ENCODE results near the gene TMEFF2.
A peak's percentile ranks its signal among the peaks of the same experiment; 100 is the strongest.

Gene TMEFF2

GRCh38 chr2:192197357-192197756, 2.6 kb upstream of the TMEFF2 start:
- peak; percentile 40 for TF ChIP-seq CTCF (IDR thresholded peaks at IDR 0.05; ENCODE audit: insufficient read depth, missing control alignments)
- DNase-seq (ENCODE audit: insufficient read length, low spot score), result no peak
- no peak for FAIRE-seq

DNA sequence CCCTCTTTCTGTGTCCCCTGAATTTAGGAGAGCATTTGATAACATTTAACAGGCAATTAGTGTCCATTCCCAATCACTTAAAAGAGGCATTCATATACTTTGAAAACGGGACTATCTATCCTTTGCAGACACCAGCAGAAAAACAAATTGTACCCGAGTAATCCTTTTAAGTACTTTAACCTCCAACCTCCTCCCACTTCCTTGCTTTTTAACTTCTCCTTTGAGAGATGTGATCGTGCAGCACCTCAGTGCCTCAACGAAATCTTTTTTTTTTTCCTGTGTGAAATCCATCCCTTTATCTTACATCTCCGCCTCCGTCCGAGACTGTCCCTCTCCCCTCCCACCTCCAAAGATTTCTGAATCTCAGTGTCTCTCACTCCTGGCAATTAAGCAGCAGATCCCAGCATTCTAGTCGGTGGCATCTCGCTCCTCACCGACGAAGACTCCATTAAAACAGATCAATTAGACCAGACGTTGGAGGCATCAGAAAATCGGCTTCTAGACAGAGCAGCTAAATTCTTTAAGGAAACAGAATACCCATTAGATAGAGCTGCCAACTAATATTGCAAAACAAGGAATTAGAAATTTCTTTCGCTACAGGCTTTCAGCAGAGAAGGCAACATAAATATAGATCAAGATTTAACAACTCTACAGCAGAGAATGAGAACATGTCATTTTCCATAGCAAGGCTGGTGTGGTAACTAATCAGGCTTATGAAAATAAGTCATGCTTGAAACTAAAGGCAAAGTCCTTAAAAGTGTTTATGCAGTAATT, 1.9 kb upstream of the TMEFF2 start:
- DNase-seq (ENCODE audit: insufficient read length, low spot score), result no peak
- FAIRE-seq, result no peak
- TF ChIP-seq CTCF (IDR thresholded peaks at IDR 0.05; ENCODE audit: insufficient read depth, missing control alignments), result no peak

DNA sequence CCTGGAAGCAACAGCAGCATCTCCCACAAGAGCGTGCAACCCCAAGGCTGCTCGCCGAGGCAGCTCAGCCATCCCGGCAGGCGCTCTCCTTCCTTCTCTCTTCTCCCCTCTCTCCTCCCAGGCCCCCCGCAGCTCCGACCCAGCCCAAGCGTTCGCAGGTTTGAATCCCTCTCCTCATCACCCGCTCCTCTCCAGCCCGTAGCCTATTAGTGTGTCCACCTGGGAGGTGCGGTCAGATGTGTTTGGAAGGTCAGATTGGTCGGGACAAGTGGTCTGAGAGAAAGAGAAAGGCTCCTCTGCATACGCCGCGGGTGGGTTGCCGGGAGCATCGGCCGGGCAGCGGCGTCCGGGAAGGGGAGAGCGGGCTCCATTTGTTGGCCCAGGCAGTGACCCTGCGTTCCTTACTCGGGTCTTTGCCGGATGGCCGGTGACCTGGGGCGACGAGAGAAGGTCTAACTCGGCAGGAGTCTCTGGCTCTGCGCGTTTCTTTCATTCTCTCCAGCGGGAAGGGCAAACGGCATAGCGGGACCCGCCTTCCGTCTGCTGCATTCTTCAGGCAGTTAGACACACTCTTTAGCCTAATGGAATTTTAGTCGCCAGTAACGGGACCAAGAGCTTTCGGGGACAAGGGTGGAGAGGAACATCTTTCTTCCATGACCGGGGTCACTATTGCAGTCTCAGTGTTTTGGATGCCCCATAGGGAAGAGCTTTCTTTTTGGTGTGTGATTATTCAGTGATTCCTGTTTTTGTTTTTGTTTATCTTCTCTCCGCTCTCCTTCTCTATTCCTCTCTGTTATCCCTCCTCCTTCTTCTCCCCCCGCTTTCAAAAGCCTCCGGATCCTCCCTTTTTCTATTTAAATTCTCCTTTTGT, 1.1 kb upstream of the TMEFF2 start:
- TF ChIP-seq CTCF (IDR thresholded peaks at IDR 0.05; ENCODE audit: insufficient read depth, missing control alignments), result no peak
- DNase-seq (ENCODE audit: insufficient read length, low spot score) (no peak), FAIRE-seq (no peak)

GRCh38 chr2:192194265-192194865, 368 bp downstream of the TMEFF2 start:
- no peak for FAIRE-seq
- no peak for DNase-seq (ENCODE audit: insufficient read length, low spot score)
- TF ChIP-seq CTCF (IDR thresholded peaks at IDR 0.05; ENCODE audit: insufficient read depth, missing control alignments), result no peak

DNA sequence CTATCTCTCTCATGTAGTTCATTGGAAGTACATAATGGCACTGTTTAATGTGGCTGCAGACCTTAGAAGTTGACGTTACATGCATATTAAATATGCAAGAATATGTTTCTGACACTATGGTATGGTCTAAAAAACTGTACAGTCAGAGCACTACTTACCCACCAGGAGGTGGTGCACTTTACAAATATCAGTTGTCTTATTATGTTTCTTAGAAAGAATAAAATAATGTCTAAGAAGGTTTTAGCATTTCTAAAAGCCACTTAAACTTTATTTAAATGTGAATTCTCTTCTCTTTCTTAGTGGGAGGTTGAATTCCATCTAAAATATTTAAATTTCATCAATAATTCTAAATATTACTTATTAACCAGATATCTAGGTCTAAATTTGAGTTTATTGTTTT, 4.3 kb downstream of the TMEFF2 start:
- DNase-seq (ENCODE audit: insufficient read length, low spot score) (no peak), FAIRE-seq (peak; percentile 6)
- peak; percentile 59 for TF ChIP-seq CTCF (IDR thresholded peaks at IDR 0.05; ENCODE audit: insufficient read depth, missing control alignments)

DNA sequence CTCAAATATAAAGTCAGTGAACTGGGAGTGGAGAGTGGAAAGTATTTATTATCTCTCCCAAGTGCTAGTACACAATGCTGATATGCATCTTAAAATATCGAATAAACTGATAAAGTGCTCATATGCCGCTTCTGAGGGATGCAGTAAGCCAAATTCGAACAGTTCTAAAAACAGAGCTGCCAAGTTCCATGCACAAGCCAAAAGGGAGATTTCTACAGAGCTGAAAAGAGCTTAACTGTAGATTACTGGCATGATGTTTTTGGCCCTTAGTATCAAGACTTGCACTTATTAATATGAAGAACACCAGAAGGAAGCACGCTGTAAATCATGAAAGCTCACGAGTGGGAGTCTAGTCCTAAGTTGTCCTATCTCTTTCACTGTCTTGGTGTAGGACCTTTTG, 7.9 kb downstream of the TMEFF2 start:
- FAIRE-seq (no peak), DNase-seq (ENCODE audit: insufficient read length, low spot score) (no peak)
- no peak for TF ChIP-seq CTCF (IDR thresholded peaks at IDR 0.05; ENCODE audit: insufficient read depth, missing control alignments)
